ENCODE data around the gene IL23A. TPM values are rescaled to one million over a fixed set of nuclear protein-coding genes. Genes with fewer than 3 reads are reported as not detected.
"Not testable (repeated sequence)": the region's sequence is repeated elsewhere in the genome, so short reads cannot be mapped to it uniquely, and the experiment has no call there.

The IL23A gene
- total RNA-seq, 6 donors from 2014 or later: 0.81 to 1.1 TPM; not detected in 4

DNA sequence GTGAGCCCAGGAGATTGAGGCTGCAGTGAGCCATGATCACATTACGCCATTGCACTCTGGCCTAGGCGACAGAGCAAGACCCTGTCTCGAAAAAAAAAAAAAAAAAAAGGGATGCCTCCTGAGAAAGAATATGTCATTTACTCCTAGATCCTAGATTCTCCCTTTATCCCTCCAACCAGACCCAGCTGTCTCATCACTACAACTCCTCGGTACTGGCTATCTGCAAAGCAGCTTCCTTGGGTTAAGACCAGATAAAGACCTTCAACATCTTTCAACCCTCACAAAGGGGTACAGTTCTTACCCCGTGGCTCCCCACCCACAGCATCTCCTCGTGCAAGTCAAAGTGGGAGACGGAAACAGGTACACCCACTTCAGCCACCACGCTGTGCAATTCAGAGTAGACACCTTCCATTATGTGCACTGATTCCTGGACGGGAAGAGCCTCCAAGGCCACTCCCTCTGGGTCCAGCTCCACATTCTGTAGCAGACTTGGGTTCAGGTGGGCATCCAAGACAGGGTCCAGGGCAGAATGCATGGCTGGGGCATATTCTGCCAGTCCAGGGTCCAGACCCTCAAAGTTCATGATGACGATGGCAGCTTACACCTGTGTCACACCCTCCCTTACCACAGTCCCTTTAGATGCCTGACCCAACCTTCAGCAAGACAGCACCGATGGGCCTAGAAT is 6.0 kb upstream of the IL23A start:
- ATAC-seq (ENCODE audit: low FRiP score in 2 of 2) (no peak), DNase-seq (no peak)
- no peak for TF ChIP-seq CTCF (IDR thresholded peaks at IDR 0.05)
- TF ChIP-seq POLR2A (IDR thresholded peaks at IDR 0.05): no peak
- no peak for TF ChIP-seq POLR2AphosphoS5 (IDR thresholded peaks at IDR 0.05)
- no peak for TF ChIP-seq EP300 (IDR thresholded peaks at IDR 0.05)
- peak overlapping the region; percentile 93 to 98 (median 96) for H3K27ac ChIP-seq
- peaks cover 0 to 8% (median 6%) of the 10 kb centered on the region in 4 donors for H3K36me3 ChIP-seq
- H3K4me3 ChIP-seq: peak overlapping the region in 3 of 4 donors; percentile 60 to 69 (median 62)
- H3K4me1 ChIP-seq: peaks cover 6 to 15% (median 11%) of the 10 kb centered on the region in 4 donors
- H3K9me3 ChIP-seq: no peaks in the 10 kb centered on the region
- 93 to 94% methylated on average over 11 of the region's 11 CpGs for WGBS, 2 donors
- H3K27me3 ChIP-seq: no peaks in the 10 kb centered on the region

GRCh38 chr12:56333197-56333678 is 5.4 kb upstream of the IL23A start:
- WGBS, 2 donors: 8 to 21% methylated on average over 7 to 8 of the region's 8 CpGs
- peak overlapping the region; percentile 93 to 98 (median 96) for H3K27ac ChIP-seq
- peaks cover 11 to 18% (median 11%) of the 10 kb centered on the region in 4 donors for H3K4me1 ChIP-seq
- TF ChIP-seq EP300 (IDR thresholded peaks at IDR 0.05): no peak
- TF ChIP-seq CTCF (IDR thresholded peaks at IDR 0.05): no peak
- no peak for TF ChIP-seq POLR2A (IDR thresholded peaks at IDR 0.05)
- TF ChIP-seq POLR2AphosphoS5 (IDR thresholded peaks at IDR 0.05): no peak
- H3K27me3 ChIP-seq: no peaks in the 10 kb centered on the region
- no peaks in the 10 kb centered on the region for H3K9me3 ChIP-seq
- ATAC-seq (ENCODE audit: low FRiP score in 2 of 2) (peak in 1 of 2 donors; percentile 12), DNase-seq (no peak)
- peaks cover 0 to 2% (median under 1%) of the 10 kb centered on the region in 4 donors for H3K36me3 ChIP-seq
- peak overlapping the region; percentile 60 to 69 (median 62) for H3K4me3 ChIP-seq

DNA sequence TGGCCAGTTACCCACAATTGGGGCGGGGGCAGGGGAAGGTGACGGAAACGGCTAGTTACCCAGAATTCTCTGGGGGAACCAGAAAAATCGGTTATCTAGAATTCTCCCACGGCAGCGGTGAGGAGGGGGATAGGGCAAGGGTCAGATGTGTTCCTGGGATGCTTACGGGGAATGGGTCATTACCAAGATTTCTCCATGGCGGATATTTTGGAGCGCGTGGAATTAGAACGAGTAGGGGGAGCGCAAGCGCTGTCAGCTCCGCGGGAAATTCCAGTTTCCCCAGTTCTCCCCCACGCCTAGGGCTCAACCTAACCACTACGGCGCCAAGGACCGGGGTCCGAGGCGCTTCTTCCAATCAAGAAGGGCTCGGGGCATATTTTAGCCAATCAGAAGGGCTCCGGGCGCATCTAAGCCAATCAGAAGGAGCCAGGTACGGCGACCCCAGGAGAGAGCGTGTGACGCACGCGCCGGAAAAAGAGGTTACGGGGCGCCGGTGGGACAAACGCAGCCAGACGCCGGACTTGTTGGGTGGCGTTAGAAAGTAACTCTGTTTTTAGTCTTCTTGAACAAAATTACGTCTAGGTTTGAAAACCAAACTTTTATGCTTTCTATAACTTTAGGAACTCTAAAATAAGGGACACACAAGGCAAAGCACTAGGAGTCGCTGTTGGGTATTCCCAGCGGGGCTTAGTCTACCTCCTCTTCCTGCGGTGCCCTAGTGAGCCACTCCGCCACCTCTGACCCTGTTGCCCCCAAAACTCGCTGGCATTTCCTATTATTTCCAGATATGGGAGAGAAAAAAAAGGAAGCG is 4.8 kb upstream of the IL23A start, which contains the start of gene PAN2:
TSS of gene PAN2 (minus strand) at position 322 of the 811 bp plus-strand sequence. CDS start 906 bp downstream, outside the sequence.
- DNase-seq (peak; percentile 93 to 96), ATAC-seq (ENCODE audit: low FRiP score in 2 of 2) (peak; percentile 99)
- no peaks in the 10 kb centered on the region for H3K27me3 ChIP-seq
- peak within 1 kb of the TSS; percentile 93 to 98 (median 96) for H3K27ac ChIP-seq
- TF ChIP-seq POLR2AphosphoS5 (IDR thresholded peaks at IDR 0.05): peak; percentile 79 to 86
- TF ChIP-seq CTCF (IDR thresholded peaks at IDR 0.05): peak in 5 of 6 experiments; percentile 14 to 66 (median 49)
- TF ChIP-seq POLR2A (IDR thresholded peaks at IDR 0.05): peak; percentile 60 to 85 (median 72)
- peak in 1 of 4 donors; percentile 34 for TF ChIP-seq EP300 (IDR thresholded peaks at IDR 0.05)
- H3K9me3 ChIP-seq: no peaks in the 10 kb centered on the region
- peak within 1 kb of the TSS; percentile 60 to 69 (median 62) for H3K4me3 ChIP-seq
- WGBS, 2 donors: 1% methylated on average over 36 to 45 of the region's 45 CpGs
- peaks cover 17 to 22% (median 17%) of the 10 kb centered on the region in 4 donors for H3K4me1 ChIP-seq
- no peaks in the 10 kb centered on the region for H3K36me3 ChIP-seq

- peak overlapping the region; percentile 93 to 98 (median 96) for H3K27ac ChIP-seq
- H3K27me3 ChIP-seq: no peaks in the 10 kb centered on the region
- ATAC-seq (ENCODE audit: low FRiP score in 2 of 2) (peak in 1 of 2 donors; percentile 1), DNase-seq (no peak)
- WGBS, 2 donors: 0 to 10% methylated on average over 3 to 6 of the region's 6 CpGs
- H3K36me3 ChIP-seq: no peaks in the 10 kb centered on the region
- TF ChIP-seq POLR2A (IDR thresholded peaks at IDR 0.05): no peak
- no peak for TF ChIP-seq CTCF (IDR thresholded peaks at IDR 0.05)
- TF ChIP-seq POLR2AphosphoS5 (IDR thresholded peaks at IDR 0.05): no peak
- TF ChIP-seq EP300 (IDR thresholded peaks at IDR 0.05): no peak
- H3K4me1 ChIP-seq: peaks cover 19 to 25% (median 20%) of the 10 kb centered on the region in 4 donors
- H3K4me3 ChIP-seq: peak overlapping the region; percentile 60 to 69 (median 62)
- no peaks in the 10 kb centered on the region for H3K9me3 ChIP-seq
These were observed 4.2 kb upstream of the IL23A start for GRCh38 chr12:56334490-56334793.

DNA sequence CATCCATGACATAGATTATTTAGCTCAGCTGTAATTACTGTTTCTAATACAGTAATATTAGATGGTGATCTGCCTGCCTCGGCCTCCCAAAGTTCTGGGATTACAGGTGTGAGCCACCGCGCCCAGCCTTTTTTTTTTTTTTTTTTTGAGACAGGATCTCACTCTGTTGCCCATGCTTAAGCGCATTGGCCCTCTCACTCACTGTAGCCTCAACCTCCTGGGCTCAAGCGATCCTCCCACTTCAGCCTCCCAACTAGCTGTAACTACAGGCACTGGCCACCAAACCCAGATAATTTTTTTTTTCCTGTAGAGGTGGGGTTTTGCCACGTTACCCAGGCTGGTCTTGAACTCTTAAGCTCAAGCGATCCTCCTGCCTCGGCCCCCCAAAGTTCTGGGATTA is 3.2 kb upstream of the IL23A start:
- WGBS, 2 donors: 96 to 97% methylated on average over 8 of the region's 8 CpGs
- not testable (repeated sequence) for ATAC-seq (ENCODE audit: low FRiP score in 2 of 2); DNase-seq; H3K36me3 ChIP-seq; H3K27me3 ChIP-seq; H3K4me3 ChIP-seq; H3K9me3 ChIP-seq; H3K27ac ChIP-seq
- peaks cover 19 to 25% (median 20%) of the 10 kb centered on the region in 4 donors for H3K4me1 ChIP-seq
